H9 (cell line): Measurements from ENCODE around the gene HAGH. TPM values are rescaled to one million over a fixed set of nuclear protein-coding genes. Genes with fewer than 3 reads are reported as not detected.
A peak's percentile ranks its signal among the peaks of the same experiment; 100 is the strongest.

Source experiments
- DNase-seq: peaks from one replicate; pipeline ENCODE4 v3.0.0-alpha.2; 2017
- H2AFZ ChIP-seq: one replicate; pipeline ENCODE4 v1.6.1; 2013; ENCODE audit warnings: mild to moderate bottlenecking, low read length, control low read depth, moderate library complexity
- H2AK5ac ChIP-seq: 2 replicates; pipeline ENCODE4 v1.6.1; 2013; ENCODE audit warnings: low read length, control low read depth, mixed read lengths; ENCODE audit not compliant: insufficient read length
- H2BK120ac ChIP-seq: one replicate; pipeline ENCODE4 v1.6.1; 2013; ENCODE audit warnings: low read depth, mild to moderate bottlenecking, low read length, control low read depth, inconsistent platforms; ENCODE audit not compliant: poor library complexity, severe bottlenecking
- H2BK12ac ChIP-seq: 2 replicates; pipeline ENCODE4 v1.6.1; 2013; ENCODE audit warnings: low read length, control low read depth, mixed read lengths, low read depth; ENCODE audit not compliant: insufficient read length
- H2BK15ac ChIP-seq: 2 replicates; pipeline ENCODE4 v1.6.1; 2013; ENCODE audit warnings: low read depth, low read length, control low read depth
- H2BK20ac ChIP-seq: one replicate; pipeline ENCODE4 v1.6.1; 2013; ENCODE audit warnings: low read depth, mild to moderate bottlenecking, low read length, control low read depth, inconsistent platforms; ENCODE audit not compliant: poor library complexity, severe bottlenecking
- H2BK5ac ChIP-seq: 2 replicates; pipeline ENCODE4 v1.6.1; 2013; ENCODE audit warnings: low read length, control low read depth, mixed read lengths; ENCODE audit not compliant: insufficient read length
- H3K14ac ChIP-seq: 2 replicates; pipeline ENCODE4 v1.6.1; 2013; ENCODE audit warnings: low read length, control low read depth; ENCODE audit not compliant: insufficient read depth
- H3K18ac ChIP-seq: 2 replicates; pipeline ENCODE4 v1.6.1; 2013; ENCODE audit warnings: low read depth, mild to moderate bottlenecking, mixed read lengths, low read length, control low read depth; ENCODE audit not compliant: insufficient read length
- H3K23ac ChIP-seq: 2 replicates; pipeline ENCODE4 v1.6.1; 2013; ENCODE audit warnings: low read length, control low read depth, mixed read lengths, low read depth; ENCODE audit not compliant: insufficient read length
- H3K23me2 ChIP-seq: 2 replicates; pipeline ENCODE4 v1.6.1; 2013; ENCODE audit warnings: low read depth, mild to moderate bottlenecking, mixed read lengths, low read length, control low read depth; ENCODE audit not compliant: insufficient read length, poor library complexity, severe bottlenecking
- H3K27ac ChIP-seq: 2 replicates; pipeline ENCODE4 v1.5.1; 2013; ENCODE audit warnings: low read length, control low read depth, mixed read lengths, low read depth; ENCODE audit not compliant: insufficient read length
- H3K27me3 ChIP-seq: 2 replicates; pipeline ENCODE4 v1.6.1; 2013; ENCODE audit warnings: low read length, control low read depth, inconsistent platforms; ENCODE audit not compliant: insufficient read depth
- H3K4ac ChIP-seq: 2 replicates; pipeline ENCODE4 v1.6.1; 2013; ENCODE audit warnings: low read depth, mild to moderate bottlenecking, control low read depth, inconsistent platforms, low read length, moderate library complexity
- H3K4me1 ChIP-seq: 2 replicates; pipeline ENCODE4 v1.6.1; 2013; ENCODE audit warnings: low read length, control low read depth, inconsistent platforms; ENCODE audit not compliant: insufficient read depth
- H3K4me2 ChIP-seq: 2 replicates; pipeline ENCODE4 v1.6.1; 2013; ENCODE audit warnings: low read length, control low read depth, mixed read lengths; ENCODE audit not compliant: insufficient read length, insufficient read depth
- H3K56ac ChIP-seq: 2 replicates; pipeline ENCODE4 v1.6.1; 2013; ENCODE audit warnings: low read depth, mild to moderate bottlenecking, mixed read lengths, low read length, control low read depth; ENCODE audit not compliant: insufficient read length
- H3K79me1 ChIP-seq: 2 replicates; pipeline ENCODE4 v1.6.1; 2013; ENCODE audit warnings: low read depth, mild to moderate bottlenecking, moderate library complexity, low read length, control low read depth, inconsistent platforms; ENCODE audit not compliant: insufficient read depth, poor library complexity, severe bottlenecking
- H3K79me2 ChIP-seq: 2 replicates; pipeline ENCODE4 v1.6.1; 2013; ENCODE audit warnings: low read length, control low read depth, inconsistent platforms; ENCODE audit not compliant: insufficient read depth
- H3K9ac ChIP-seq: 2 replicates; pipeline ENCODE4 v1.6.1; 2013; ENCODE audit warnings: low read length, control low read depth, mixed read lengths; ENCODE audit not compliant: insufficient read length; ENCODE audit errors: extremely low read depth
- H3K9me3 ChIP-seq: one replicate; pipeline ENCODE4 v1.6.1; 2013; ENCODE audit warnings: low read depth, low read length, inconsistent platforms; ENCODE audit not compliant: control insufficient read depth
- H3T11ph ChIP-seq: one replicate; pipeline ENCODE4 v1.6.1; 2013; ENCODE audit warnings: mild to moderate bottlenecking, low read length, control low read depth, inconsistent platforms
- H4K20me1 ChIP-seq: one replicate; pipeline ENCODE4 v1.6.1; 2013; ENCODE audit not compliant: control insufficient read depth, insufficient read length, insufficient read depth
- H4K5ac ChIP-seq: 2 replicates; pipeline ENCODE4 v1.6.1; 2013; ENCODE audit warnings: low read depth, mild to moderate bottlenecking, mixed read lengths, low read length, control low read depth; ENCODE audit not compliant: insufficient read length
- H4K8ac ChIP-seq: replicated peaks from 2 replicates; pipeline ENCODE4 v1.6.1; 2013; ENCODE audit warnings: low read length, control low read depth, mixed read lengths, low read depth; ENCODE audit not compliant: insufficient read length
- H4K91ac ChIP-seq: 2 replicates; pipeline ENCODE4 v1.6.1; 2013; ENCODE audit warnings: low read depth, mild to moderate bottlenecking, moderate library complexity, mixed read lengths, low read length, control low read depth; ENCODE audit not compliant: insufficient read length
- H3K27ac Mint-ChIP-seq, 3 experiments: 2 replicates in 2 of 3; 3 replicates in 1 of 3; pipeline ENCODE4 v1.8.0; 2020 to 2021; ENCODE audit warnings: mixed read lengths in 3 of 3, mild to moderate bottlenecking in 1 of 3, moderate library complexity in 1 of 3
- H3K27me3 Mint-ChIP-seq: 2 replicates; pipeline ENCODE4 v1.8.0; 2021; ENCODE audit warnings: low read depth, mild to moderate bottlenecking, moderate library complexity, mixed read lengths
- H3K36me3 Mint-ChIP-seq, 3 experiments: 2 replicates in 2 of 3; 3 replicates in 1 of 3; pipeline ENCODE4 v1.8.0; 2020 to 2021; ENCODE audit warnings: low read depth in 3 of 3, mixed read lengths in 3 of 3; ENCODE audit not compliant: insufficient read depth in 1 of 3
- H3K4me1 Mint-ChIP-seq, 2 experiments: 2 replicates each; pipeline ENCODE4 v1.8.0; 2020; ENCODE audit warnings: mixed read lengths in 2 of 2
- H3K4me3 Mint-ChIP-seq, 2 experiments: 2 replicates in 1 of 2; 3 replicates in 1 of 2; pipeline ENCODE4 v1.8.0; 2020 to 2021; ENCODE audit warnings: mild to moderate bottlenecking in 2 of 2, mixed read lengths in 2 of 2, moderate library complexity in 1 of 2
- H3K9me3 Mint-ChIP-seq, 2 experiments: 2 replicates in 1 of 2; 3 replicates in 1 of 2; pipeline ENCODE4 v1.8.0; 2020; ENCODE audit warnings: mild to moderate bottlenecking in 2 of 2, mixed read lengths in 2 of 2, moderate library complexity in 1 of 2
- WGBS: extraction: QIAGEN DNeasy Blood & Tissue Kit; methylation state at CpG from one replicate; pipeline ENCODE4 v1.1.7; 2013; ENCODE audit warnings: missing lambda C conversion rate, low lambda C conversion rate, mixed read lengths; ENCODE audit not compliant: insufficient read length; ENCODE audit errors: extremely low coverage; 5-methylcytosine and 5-hydroxymethylcytosine counted together
- total RNA-seq: library from RNA; stranded (reverse); gene quantifications from 2 replicates; pipeline ENCODE4 v1.2.1, GENCODE V29; 2021
- TF ChIP-seq, protein P1 (sequence below): fragments of 200-600 bp; sonication (generic); conservative IDR thresholded peaks from 3 replicates; pipeline ENCODE4 v1.8.0; 2021; ENCODE audit warnings: antibody characterized with exemption, mild to moderate bottlenecking

The HAGH gene
- total RNA-seq, 1 experiment from 2014 or later = 30.0 TPM

DNA sequence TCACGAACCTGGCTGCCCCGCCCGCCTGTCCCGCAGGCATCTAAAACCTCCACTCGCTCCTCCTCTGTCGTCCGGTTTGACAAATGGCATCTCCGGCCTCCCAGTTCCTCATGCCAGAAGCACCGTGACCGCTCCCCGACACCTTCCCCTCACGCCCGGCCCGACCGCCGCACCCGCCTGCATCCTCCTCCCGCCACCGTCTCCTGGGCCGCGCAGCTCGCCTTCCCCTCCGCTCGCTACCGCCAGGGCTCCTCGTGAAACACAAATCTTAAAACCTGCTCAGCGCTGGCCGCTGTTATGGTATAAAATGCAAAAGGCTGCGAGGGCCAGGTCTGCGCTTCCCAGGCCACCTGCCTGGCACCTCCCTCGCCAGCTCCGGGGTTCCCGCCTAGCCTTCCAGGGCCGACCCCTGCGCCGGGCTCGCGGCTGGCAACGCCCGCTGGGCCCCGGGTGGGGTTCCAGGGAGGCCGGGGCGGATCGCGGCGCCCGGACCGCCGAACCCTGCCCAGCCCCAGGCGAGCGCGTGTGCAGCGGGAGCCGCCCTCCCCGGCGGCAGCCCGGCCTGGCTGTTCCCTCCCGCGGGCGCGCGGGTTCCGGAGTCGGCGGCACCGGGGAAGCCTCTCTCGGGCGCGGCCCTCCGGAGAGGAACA is 44.7 kb downstream of the HAGH start:
- H3K14ac ChIP-seq = peak overlapping the region; percentile 43; the same call in 1 of the 2 replicates
- peak overlapping the region; percentile 61 for H3K9ac ChIP-seq
- no peak overlapping the region for H3K56ac ChIP-seq
- Mint-ChIP-seq H3K36me3 (peaks cover 2 to 32% (median 11%) of the 10 kb centered on the region in 3 experiments; a peak in 5 of 7 replicates), H3K9me3 (no peaks in the 10 kb centered on the region), H3K27ac (peak overlapping the region; percentile 59 to 95 (median 72); a peak in 5 of 7 replicates), H3K4me3 (peak overlapping the region; percentile 91 to 94), H3K27me3 (peaks cover 2% of the 10 kb centered on the region; the same call in 1 of the 2 replicates), H3K4me1 (peaks cover 7 to 14% of the 10 kb centered on the region in 2 experiments)
- H2BK12ac ChIP-seq = no peak overlapping the region
- peaks cover 5% of the 10 kb centered on the region for H3K79me1 ChIP-seq
- H2BK5ac ChIP-seq = no peak overlapping the region
- H3K4me1 ChIP-seq = no peaks in the 10 kb centered on the region; the same call in 1 of the 2 replicates
- H2AK5ac ChIP-seq = no peak overlapping the region
- H3K23ac ChIP-seq = no peak overlapping the region
- H3K9me3 ChIP-seq = no peaks in the 10 kb centered on the region
- no peak overlapping the region for H2BK20ac ChIP-seq
- TF ChIP-seq, protein P1, sequence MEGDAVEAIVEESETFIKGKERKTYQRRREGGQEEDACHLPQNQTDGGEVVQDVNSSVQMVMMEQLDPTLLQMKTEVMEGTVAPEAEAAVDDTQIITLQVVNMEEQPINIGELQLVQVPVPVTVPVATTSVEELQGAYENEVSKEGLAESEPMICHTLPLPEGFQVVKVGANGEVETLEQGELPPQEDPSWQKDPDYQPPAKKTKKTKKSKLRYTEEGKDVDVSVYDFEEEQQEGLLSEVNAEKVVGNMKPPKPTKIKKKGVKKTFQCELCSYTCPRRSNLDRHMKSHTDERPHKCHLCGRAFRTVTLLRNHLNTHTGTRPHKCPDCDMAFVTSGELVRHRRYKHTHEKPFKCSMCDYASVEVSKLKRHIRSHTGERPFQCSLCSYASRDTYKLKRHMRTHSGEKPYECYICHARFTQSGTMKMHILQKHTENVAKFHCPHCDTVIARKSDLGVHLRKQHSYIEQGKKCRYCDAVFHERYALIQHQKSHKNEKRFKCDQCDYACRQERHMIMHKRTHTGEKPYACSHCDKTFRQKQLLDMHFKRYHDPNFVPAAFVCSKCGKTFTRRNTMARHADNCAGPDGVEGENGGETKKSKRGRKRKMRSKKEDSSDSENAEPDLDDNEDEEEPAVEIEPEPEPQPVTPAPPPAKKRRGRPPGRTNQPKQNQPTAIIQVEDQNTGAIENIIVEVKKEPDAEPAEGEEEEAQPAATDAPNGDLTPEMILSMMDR = 0 out of 3 replicates have a peak, but pooled peaks have one; percentile 12
- WGBS = no CpG with 5 or more reads among the region's 70 CpGs
- H2AFZ ChIP-seq = no peak overlapping the region
- H3K18ac ChIP-seq = peak overlapping the region; percentile 59
- no peak overlapping the region for H3T11ph ChIP-seq
- no peak overlapping the region for H3K27ac ChIP-seq
- no peak overlapping the region for H3K4ac ChIP-seq
- no peak overlapping the region for H4K5ac ChIP-seq
- peaks cover 8% of the 10 kb centered on the region; the same call in 1 of the 2 replicates for H3K79me2 ChIP-seq
- H4K91ac ChIP-seq = no peak overlapping the region
- H3K23me2 ChIP-seq = peaks cover 5% of the 10 kb centered on the region
- no peak overlapping the region for H2BK120ac ChIP-seq
- DNase-seq = no peak
- no peak overlapping the region for H4K8ac ChIP-seq
- H2BK15ac ChIP-seq = no peak overlapping the region
- H3K27me3 ChIP-seq = no peaks in the 10 kb centered on the region
- no peaks in the 10 kb centered on the region for H4K20me1 ChIP-seq
- H3K4me2 ChIP-seq = peak overlapping the region; percentile 70
